GM19099 (cell line): Measurements from ENCODE around the gene NKX2-2.

Experiments used
- POLR2A ChIP-seq: IDR thresholded peaks from 3 replicates; pipeline ENCODE4 v1.6.1; 2011; ENCODE audit warnings: low read depth; ENCODE audit not compliant: insufficient read length; ENCODE audit errors: extremely low read depth

Gene NKX2-2

GRCh38 chr20:21526776-21527175, 12.9 kb upstream of the NKX2-2 start:
- no peak for TF ChIP-seq POLR2A

- no peak for TF ChIP-seq POLR2A
Measured at GRCh38 chr20:21523895-21524294, 10.0 kb upstream of the NKX2-2 start.

- no peak for TF ChIP-seq POLR2A
Measured at GRCh38 chr20:21523281-21523868, 9.5 kb upstream of the NKX2-2 start.

- TF ChIP-seq POLR2A, result no peak
Measured at GRCh38 chr20:21522481-21523280, 8.8 kb upstream of the NKX2-2 start.

GRCh38 chr20:21521596-21522480, 8.0 kb upstream of the NKX2-2 start:
- no peak for TF ChIP-seq POLR2A

GRCh38 chr20:21520702-21521595, 7.1 kb upstream of the NKX2-2 start:
- no peak for TF ChIP-seq POLR2A

GRCh38 chr20:21519136-21519584, 5.3 kb upstream of the NKX2-2 start:
- TF ChIP-seq POLR2A, result no peak

- no peak for TF ChIP-seq POLR2A
Measured at GRCh38 chr20:21518292-21518991, 4.6 kb upstream of the NKX2-2 start.

- no peak for TF ChIP-seq POLR2A
Measured at GRCh38 chr20:21517566-21518277, 3.9 kb upstream of the NKX2-2 start.

- TF ChIP-seq POLR2A, result no peak
Measured at GRCh38 chr20:21516861-21517565, 3.1 kb upstream of the NKX2-2 start.

- TF ChIP-seq POLR2A, result no peak
Measured at GRCh38 chr20:21516180-21516567, 2.3 kb upstream of the NKX2-2 start.

GRCh38 chr20:21515300-21516179, 1.7 kb upstream of the NKX2-2 start:
- no peak for TF ChIP-seq POLR2A
